Right kidney (tissue), 1 donor: ENCODE measurements around the gene RPP14.

Experiments used
- DNase-seq: peaks from one replicate; pipeline ENCODE4 v3.0.0-alpha.2; 2016

The RPP14 gene

DNA sequence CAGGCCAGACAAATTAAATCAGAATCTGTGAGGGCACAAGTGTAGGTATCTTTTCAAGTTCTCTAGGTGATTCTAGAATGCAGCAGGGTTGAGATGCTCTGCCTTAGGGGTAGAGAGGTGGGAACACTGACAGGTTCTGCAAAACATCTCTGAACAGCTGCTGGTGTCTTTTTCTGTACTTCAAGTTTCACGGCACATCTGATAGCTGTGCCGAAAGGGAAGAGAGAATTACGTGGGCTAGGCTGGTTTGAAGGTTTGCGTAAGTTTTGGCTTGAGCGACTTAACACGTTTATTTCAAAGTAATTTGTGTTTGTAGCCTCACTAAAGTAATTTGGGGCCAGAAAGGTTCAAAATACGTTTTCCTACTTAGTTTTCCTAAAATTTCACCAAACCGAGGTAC is 49.1 kb downstream of the RPP14 start:
- no peak for DNase-seq

- DNase-seq: no peak
Measured at GRCh38 chr3:58356054-58356453, 50.0 kb downstream of the RPP14 start.

DNA sequence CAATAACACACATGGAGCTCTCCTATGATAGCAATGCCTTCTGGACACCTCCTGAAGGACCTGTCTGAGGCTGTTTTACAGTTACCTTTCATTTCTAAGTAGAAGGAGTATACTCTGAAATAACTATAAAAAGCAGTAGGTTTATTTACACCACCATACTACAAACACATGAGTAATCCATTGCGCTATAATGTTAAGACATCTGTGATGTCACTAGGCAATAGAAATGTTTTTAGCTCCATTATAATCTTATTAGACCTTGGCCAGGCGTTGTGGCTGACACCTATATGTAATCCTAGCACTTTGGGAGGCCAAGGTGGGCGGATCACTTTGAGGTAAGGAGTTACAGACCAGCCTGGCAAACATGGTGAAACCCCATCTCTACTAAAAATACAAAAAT is 51.4 kb downstream of the RPP14 start:
- no peak for DNase-seq

DNA sequence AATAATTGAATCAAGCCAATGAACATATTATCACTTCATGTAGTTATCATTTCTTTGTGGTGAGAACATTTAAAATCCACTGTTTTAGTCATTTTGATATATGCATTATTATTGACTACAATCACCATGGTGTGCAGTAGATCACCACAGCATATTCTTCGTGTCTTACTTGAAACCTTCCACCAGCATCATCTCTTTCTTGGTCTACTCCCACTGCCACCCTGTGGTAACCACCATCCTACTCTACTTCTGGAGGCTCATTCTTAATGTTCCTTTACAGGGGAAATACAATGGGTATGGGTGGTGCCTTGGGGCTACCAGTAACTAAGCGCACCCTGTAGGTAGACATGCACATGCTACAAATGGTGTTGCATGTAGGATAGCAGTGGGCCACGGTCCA is 52.0 kb downstream of the RPP14 start:
- no peak for DNase-seq

DNA sequence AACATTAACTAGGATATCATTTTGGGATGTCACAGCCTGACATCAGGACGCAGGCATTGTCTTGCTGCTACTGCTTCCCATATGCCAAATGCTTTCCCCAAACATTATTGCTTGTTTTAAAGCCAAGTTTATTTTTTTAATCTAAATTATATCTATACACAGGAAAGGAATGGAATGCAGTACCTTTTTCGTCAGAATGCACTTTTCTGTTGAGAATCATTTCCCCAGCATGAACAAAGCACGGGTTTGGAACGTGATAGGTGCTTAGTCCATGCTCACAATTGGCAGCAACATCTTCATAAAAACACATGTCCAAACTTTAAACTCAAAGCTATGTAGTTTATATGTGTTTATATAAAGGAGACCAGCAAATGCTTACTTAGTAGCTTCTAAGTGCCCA is 52.8 kb downstream of the RPP14 start:
- DNase-seq: no peak

GRCh38 chr3:58359621-58360020 is 53.6 kb downstream of the RPP14 start:
- no peak for DNase-seq

GRCh38 chr3:58361866-58362265 is 55.8 kb downstream of the RPP14 start:
- no peak for DNase-seq

DNA sequence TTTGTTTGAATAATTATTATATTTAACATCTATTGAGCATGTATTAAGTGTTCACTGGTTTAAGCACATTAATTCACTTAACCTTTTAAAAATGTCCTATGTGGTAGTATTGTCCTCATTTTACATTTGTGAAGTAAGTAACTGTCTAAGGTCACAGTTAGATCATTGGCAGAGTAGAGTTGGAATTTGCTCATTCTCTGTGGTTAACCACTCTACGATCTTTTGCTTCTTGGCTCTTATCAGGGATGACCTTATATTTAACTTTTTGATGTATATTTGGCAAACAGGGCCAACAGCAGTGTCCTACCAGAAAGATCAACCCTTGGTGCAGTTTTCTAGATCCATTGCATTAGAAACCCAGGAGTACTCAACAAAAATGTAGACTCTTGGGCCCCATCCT is 60.7 kb downstream of the RPP14 start:
- DNase-seq: no peak

DNA sequence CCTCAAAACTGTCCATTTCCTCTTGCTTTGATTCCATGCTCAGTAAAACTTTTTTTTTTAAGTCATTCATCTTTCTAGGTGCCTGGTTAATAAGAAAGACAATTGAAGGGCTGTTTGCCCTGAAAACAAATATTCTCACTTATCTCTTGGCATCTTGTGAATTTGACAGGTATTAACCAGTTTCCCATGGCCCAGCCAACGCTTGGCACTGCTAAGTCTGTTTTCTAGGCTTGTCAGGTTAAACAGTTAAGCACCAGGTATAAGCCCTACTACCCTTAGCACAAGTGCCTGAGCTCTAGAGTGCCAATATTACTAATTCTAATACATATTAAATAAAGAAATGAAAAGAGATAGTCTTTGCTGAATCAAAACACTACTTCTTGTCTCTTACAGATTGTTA is 63.0 kb downstream of the RPP14 start:
- no peak for DNase-seq
